Erythroblast (primary cell): ENCODE data around the gene IL1RN.

Experiments used
- GATA1 ChIP-seq: IDR thresholded peaks from 2 replicates; pipeline ENCODE4 v1.6.1; 2011; ENCODE audit warnings: low read depth, mild to moderate bottlenecking, control low read depth, low read length, moderate library complexity
- POLR2A ChIP-seq: IDR thresholded peaks from 2 replicates; pipeline ENCODE4 v1.6.1; 2011; ENCODE audit warnings: mild to moderate bottlenecking, low read length

GRCh38 chr2:113166187-113166645, 38.8 kb downstream of the IL1RN start:
- TF ChIP-seq POLR2A (no peak), GATA1 (no peak)
